HG03378 (cell line): ENCODE data around the gene P4HA2.

Experiments
- ATAC-seq: cut with Tn5 transposase; IDR thresholded peaks from one replicate; pipeline ENCODE4 v1.9.1; 2021; ENCODE audit warnings: mild to moderate bottlenecking, moderate library complexity; ENCODE audit not compliant: unreplicated experiment

P4HA2 gene

GRCh38 chr5:132264546-132265335 is 37.1 kb upstream of the P4HA2 start:
- no peak for ATAC-seq

- ATAC-seq = no peak
These were observed 36.1 kb upstream of the P4HA2 start for GRCh38 chr5:132263548-132264261.

GRCh38 chr5:132262882-132263547 is 35.4 kb upstream of the P4HA2 start:
- ATAC-seq = no peak

DNA sequence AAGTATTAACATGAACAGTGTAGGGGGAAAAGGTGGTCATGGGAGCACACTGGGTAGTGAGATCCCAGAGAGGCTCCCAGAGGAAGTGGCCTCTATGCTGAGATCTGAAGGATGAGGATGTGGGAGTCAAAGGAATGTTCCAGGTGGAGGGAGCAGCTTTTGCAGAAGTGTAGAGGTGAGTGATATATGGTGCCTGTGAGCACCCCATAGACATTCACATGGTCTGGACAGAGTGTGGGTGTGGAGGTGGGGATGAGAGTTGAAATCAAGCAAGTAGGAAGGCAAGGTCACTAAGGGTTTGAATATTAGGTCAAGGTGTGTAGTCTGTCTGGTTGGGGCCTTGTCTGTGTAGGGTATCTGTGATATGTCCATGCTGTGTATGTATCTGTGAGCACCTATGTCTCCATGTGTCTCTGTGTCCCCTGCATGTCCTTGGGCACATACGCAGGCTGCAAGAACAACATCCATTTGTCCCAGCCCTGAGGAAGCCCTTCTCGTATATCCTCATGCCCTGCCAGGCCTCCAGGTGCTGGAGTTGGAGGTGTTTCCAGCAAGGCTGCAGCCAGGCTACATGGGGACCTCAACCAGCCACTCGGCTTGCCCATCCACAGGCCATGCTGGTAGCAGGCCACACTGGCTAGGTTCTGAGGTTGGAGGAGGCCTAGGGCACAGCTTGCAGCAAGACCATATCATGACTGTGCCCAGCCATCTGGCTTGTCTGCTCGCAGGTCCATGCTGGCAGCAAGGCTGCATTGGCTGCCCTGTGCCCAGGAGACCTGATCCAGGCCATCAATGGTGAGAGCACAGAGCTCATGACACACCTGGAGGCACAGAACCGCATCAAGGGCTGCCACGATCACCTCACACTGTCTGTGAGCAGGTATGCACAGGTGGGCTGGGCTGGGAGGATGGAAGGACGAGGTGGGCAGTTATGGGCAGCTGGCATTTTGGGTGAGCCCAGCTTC is 34.5 kb upstream of the P4HA2 start:
- no peak for ATAC-seq

GRCh38 chr5:132260714-132261551 is 33.3 kb upstream of the P4HA2 start:
- peak; percentile 80 for ATAC-seq

DNA sequence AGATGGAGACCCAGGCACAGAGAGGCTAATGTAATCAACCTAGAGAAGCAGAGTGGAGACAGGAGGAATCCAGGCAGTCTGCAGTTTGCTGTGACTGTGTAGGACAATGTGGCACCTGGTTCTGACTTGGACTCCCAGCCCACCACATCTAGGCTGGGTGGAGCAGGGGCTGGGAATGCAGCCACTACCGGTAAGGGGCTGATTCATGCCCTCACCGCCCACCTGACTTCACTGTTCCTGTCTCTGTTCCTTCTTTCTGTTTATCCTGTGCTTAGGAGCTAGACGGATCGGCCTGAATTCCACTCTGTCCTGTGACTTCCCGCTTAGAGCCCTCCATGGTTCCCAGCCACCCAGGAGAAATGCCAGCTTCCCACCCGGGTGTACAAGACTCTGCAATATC is 32.4 kb upstream of the P4HA2 start:
- no peak for ATAC-seq

DNA sequence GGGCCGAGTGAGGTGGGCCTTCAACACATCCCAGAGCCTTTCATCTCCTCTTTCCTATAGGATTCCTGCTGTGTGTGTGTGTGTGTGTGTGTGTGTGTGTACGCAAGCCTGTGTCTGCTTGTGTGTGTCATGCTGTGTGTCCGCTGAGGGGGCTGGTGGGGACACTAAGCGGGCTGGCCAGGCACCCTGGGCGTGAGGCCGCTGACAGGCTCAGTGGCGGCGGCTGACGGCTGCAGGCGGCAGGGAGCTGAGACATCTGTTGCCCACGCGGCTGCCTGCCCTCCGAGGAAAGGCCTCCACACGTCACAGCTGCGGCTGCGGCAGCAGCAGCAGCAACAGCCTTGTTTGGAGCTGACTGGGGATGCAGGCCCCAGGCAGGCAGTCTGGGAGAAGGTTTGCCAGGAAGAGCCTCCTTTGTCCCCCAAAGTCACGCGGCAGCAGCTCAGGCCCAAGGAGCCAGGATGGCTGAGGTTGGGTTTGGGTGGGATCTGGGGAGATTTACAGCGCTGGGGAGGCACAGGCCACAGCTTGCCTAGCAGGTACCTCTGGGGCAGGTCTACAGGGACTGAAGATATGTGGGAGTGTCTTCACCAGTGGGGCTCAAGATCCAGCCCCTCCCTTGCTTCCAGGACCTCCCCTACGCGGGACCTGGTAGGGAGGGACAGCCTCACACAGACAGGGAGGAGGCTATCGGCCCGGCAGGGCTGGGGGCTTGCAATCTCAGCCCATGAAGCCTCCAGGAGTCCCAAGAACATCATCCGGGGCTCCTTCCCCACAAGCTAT is 31.6 kb upstream of the P4HA2 start:
- no peak for ATAC-seq

DNA sequence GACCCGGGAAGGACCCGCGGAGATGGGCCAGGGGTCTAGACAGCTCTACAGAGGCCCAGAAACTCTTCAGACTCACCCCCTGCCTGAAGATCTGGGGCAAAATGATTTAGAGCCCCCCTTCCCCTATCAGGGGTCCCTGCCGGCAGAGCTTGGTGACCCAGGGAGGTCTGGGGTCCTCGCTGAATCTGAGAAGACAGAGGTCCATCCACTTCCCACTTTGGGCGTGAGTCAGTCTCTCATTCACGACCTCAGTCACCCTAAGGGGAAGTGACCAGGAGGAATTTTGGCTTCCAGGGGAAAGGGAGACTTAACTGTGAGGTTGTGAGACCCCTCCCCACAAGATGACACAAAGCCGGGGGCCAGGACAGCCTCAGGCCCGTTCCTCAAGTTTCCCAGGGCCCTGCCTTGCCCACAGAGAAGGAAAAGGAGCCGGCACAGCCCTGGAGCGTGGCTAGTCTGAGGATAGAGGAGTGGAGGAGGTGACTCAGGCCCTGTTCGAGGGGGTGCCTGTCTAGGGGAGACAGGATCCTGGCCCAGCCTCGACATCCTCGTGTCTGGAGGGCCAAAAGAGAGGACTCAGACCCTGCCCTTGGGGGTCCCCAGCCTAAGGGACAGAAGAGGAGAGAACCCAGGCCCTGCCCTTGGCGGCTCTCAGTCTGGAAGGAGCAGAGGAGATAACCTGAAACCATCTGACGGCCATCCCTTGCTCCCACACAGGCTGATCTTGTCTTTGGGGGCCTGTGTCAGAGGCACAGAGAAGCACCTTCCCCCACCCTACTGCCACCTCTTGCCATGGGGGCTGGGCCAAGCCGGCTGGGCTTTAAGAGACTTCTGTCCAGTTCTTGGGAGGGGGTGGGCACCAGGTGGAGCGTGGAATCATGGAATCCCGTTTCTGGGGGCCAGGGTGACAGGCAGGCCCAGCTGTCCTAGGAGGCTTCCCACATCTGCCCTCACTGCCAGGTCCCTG is 30.7 kb upstream of the P4HA2 start:
- ATAC-seq = no peak

DNA sequence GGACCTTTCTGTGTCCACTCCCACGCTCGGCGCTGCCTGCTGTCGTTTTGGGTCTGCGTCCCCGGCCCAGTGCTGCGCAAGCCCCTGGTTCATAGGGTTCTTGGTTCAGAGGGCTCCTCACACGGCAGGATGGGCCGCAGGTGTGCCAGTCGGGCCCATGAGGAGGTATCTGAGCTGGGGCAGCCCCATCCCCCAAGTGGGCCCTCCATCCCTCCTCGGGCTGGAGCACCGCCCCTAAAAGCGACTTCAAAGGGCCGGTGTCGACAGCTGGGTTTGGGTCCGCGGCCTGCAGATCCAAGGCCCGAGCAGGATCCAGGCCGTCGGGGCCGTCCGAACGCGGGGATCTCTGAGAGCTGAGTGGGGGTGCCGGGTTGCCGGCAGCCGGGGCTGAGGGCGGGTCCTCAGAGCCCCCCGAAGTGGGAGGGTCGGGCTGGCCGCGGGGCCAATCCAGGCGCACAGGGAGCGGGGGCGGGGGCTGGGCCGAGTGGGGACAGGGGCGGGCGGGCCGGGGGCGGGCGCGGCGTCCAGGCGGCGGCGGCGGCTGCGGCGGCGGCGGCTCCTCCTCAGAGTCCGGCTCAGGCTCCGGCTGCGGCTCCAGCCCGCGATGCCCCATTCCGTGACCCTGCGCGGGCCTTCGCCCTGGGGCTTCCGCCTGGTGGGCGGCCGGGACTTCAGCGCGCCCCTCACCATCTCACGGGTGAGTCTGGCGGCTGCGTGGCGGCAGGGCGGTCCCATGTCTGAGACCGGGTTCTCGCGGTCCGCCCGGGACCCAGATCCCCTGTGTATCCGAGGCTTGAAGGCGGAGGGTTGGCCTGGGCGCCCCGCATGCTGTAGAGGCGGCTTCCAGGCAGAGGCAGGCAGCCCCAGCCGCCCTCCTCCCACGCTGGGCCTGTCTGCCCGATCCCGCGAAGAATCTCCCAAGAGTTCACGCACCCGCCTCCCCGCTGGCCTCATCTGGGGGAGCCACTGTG is 29.8 kb upstream of the P4HA2 start, which contains the start of gene PDLIM4:
TSS of gene PDLIM4 (plus strand) at position 566 of the 971 bp plus-strand sequence. CDS start at position 605, 39 bp downstream.
- ATAC-seq = no peak

DNA sequence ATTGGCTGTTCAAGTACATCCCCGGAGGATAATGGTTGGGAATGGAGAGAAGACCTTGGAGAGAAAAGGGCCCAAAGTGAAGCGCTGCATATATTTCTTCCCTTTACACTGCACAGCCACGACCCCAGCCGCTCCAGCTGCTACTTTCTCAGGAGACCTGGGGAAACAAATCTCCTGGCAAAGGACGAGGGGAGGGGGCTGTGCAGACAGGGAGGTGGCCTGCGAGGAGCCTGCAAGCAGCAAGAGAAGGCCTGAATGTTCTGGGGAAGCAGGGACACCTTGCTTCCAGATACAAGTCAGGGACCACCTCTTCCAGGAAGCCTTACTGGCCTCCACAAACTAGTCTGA is 29.1 kb upstream of the P4HA2 start:
- no peak for ATAC-seq

- ATAC-seq = no peak
These were observed 28.6 kb upstream of the P4HA2 start for GRCh38 chr5:132256086-132256782.

- ATAC-seq = no peak
These were observed 26.8 kb upstream of the P4HA2 start for GRCh38 chr5:132254321-132254977.

DNA sequence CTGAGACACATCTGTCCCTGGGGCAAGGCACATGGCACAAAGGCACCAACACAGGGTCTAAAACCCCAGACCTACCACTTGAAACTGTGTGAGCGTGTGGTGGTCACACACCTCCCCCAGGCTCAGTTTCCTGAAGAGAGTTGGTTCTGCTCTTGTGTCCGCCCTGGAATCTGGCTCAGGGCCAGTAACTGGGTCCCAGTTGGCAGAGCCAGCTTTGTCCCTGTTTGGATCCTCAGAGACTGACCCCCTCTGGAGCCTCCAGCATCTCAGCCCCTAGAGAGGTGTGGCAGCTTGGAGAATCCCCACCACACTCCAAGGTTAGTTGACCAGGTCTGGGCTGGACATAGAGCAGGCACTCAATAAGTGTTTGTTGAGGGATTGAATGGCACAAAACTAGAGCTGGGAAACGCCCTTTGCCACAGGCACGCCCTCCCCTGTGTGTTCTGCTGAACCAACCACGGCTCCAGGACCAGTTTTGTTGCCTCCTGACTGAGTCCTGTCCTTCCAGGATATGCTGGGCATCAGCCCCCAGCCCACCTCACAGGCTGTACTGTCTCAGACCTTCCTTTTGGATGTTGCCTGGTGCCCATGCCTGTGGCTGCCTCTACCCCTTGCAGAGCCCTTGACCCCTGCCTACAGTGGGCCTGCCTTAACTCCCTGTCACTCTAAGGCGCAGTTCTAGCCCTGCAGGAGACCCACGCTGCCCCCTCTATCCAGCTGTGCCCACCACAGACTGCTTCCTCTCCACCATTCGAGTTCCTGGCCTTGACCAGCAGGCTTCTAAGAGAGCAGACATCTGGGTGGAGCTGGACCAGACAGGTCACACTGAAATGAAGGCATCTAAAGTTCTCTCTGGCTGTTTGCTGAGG is 26.0 kb upstream of the P4HA2 start:
- no peak for ATAC-seq

GRCh38 chr5:132253008-132253441 is 25.4 kb upstream of the P4HA2 start:
- no peak for ATAC-seq
